Spleen (tissue), 7 donors: Measurements from ENCODE around the gene ARID5B.

ENCODE experiments used
- CTCF ChIP-seq, 11 experiments: fragments of 200-600 bp in 7 of 11; fragments of 450-650 bp in 4 of 11; sonication (generic) in 4 of 11; IDR thresholded peaks in 8 of 11; conservative IDR thresholded peaks in 3 of 11; 1 replicate in 7 of 11; 2 replicates in 4 of 11; pipeline versions ENCODE4 v1.4.0 to v1.8.0; 2016 to 2021; ENCODE audit warnings: antibody characterized with exemption in 11 of 11, inconsistent platforms in 4 of 11, mild to moderate bottlenecking in 1 of 11
- POLR2A ChIP-seq, 3 donors: fragments of 450-650 bp; IDR thresholded peaks; one replicate each; pipeline ENCODE4 v1.5.1; 2017; ENCODE audit warnings: antibody characterized with exemption in 3 of 3, mild to moderate bottlenecking in 1 of 3
- POLR2AphosphoS5 ChIP-seq, 3 donors: sonication (generic); formaldehyde crosslinking; IDR thresholded peaks; one replicate each; pipeline ENCODE4 v1.5.1; 2017; ENCODE audit warnings: antibody characterized with exemption in 3 of 3
- donor health status: DM: no; HTN: no; CAD: no; lungs with moderate emphysema.
- donor health status: DM: no; HTN: no; CAD: no.
- donor health status: DM: no; HTN: no; CAD: no.

GRCh38 chr10:62036186-62037081 lies 134.9 kb downstream of the ARID5B start:
- TF ChIP-seq CTCF (IDR thresholded peaks at IDR 0.05 in 8 of 11, conservative IDR thresholded peaks at IDR 0.05 in 3 of 11) (no peak), POLR2A (IDR thresholded peaks at IDR 0.05) (no peak), POLR2AphosphoS5 (IDR thresholded peaks at IDR 0.05) (no peak)
